Upper lobe of left lung (tissue), 4 donors: ENCODE measurements around the gene ZNF500.

Experiments
- CTCF ChIP-seq, 6 experiments: fragments of 450-650 bp in 4 of 6; fragments of 200-600 bp in 2 of 6; sonication (generic) in 2 of 6; IDR thresholded peaks; one replicate each; pipeline ENCODE4 v1.5.1; 2016 to 2019; ENCODE audit warnings: antibody characterized with exemption in 6 of 6
- POLR2A ChIP-seq, 4 donors: fragments of 450-650 bp; IDR thresholded peaks; one replicate each; pipeline ENCODE4 v1.5.1; 2016 to 2017; ENCODE audit warnings: antibody characterized with exemption in 4 of 4, mild to moderate bottlenecking in 2 of 4
- POLR2AphosphoS5 ChIP-seq, 2 donors: sonication (generic); formaldehyde crosslinking; IDR thresholded peaks; one replicate each; pipeline ENCODE4 v1.5.1; 2017; ENCODE audit warnings: antibody characterized with exemption in 2 of 2

DNA sequence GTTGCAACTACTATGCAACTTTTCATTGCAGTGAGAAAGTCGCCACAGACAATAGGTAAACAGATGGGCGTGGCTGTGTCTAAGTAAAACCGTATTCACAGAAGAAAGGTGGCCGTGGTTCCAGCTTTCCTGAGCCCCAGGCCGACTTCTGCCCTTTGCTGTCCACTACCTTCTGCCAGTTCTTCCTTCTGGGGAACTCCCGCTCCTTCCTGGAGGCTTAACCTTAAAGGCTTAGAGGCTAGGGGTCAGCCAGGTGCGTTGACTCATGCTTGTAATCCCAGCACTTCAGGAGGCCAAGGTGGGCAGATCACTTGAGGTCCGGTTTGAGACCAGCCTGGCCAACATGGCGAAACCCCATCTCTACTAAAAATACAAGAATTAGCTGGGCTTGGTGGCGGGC, 23.3 kb upstream of the ZNF500 start:
- no peak for TF ChIP-seq POLR2A (IDR thresholded peaks at IDR 0.05)
- no peak for TF ChIP-seq CTCF (IDR thresholded peaks at IDR 0.05)
- no peak for TF ChIP-seq POLR2AphosphoS5 (IDR thresholded peaks at IDR 0.05)
